ENCODE measurements around the gene RBM44.
A peak's percentile ranks its signal among the peaks of the same experiment; 100 is the strongest.

The RBM44 gene

GRCh38 chr2:237870754-237871651, 72.4 kb downstream of the RBM44 start:
- TF ChIP-seq, protein P1, sequence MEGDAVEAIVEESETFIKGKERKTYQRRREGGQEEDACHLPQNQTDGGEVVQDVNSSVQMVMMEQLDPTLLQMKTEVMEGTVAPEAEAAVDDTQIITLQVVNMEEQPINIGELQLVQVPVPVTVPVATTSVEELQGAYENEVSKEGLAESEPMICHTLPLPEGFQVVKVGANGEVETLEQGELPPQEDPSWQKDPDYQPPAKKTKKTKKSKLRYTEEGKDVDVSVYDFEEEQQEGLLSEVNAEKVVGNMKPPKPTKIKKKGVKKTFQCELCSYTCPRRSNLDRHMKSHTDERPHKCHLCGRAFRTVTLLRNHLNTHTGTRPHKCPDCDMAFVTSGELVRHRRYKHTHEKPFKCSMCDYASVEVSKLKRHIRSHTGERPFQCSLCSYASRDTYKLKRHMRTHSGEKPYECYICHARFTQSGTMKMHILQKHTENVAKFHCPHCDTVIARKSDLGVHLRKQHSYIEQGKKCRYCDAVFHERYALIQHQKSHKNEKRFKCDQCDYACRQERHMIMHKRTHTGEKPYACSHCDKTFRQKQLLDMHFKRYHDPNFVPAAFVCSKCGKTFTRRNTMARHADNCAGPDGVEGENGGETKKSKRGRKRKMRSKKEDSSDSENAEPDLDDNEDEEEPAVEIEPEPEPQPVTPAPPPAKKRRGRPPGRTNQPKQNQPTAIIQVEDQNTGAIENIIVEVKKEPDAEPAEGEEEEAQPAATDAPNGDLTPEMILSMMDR (conservative IDR thresholded peaks at IDR 0.05; ENCODE audit: low read length), result no peak
- H3K4me3 ChIP-seq (ENCODE audit: low read length), result no peak overlapping the region
- no peak for DNase-seq (ENCODE audit: low read depth)

DNA sequence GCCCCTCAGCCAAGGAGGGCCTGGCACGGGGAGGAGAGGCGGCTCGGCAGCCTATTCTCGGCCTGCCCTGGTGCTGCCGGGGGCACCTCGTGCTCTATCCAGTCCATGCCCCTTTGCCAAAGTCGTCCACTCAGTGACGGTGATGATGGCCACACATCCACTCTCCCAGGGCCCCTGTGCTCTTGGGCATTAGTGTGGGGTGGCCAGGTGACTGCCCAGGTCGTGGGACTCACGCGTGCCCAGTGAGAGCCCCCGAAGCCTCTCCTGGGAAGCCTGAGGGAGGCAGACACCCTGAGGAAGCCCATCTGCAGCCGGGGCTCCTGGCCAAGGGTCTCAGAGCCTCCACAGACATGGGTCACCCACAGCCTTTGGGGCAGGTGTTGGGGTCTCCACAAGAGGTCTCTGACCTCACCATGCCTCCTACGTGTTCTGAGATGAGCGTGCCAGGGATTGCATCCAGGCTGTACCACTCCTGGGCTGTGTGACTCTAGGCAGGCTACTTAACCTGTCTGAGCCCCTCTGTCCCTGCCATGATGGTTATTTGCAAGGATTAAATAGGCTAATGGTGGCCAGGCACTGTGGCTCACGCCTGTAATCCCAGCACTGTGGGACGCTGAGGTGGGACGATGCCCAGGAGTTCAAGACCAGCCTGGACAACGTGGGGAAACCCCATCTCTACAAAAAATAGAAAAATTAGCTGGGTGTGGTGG, 73.8 kb downstream of the RBM44 start:
- DNase-seq (ENCODE audit: low read depth), result no peak
- TF ChIP-seq, protein P1 (conservative IDR thresholded peaks at IDR 0.05; ENCODE audit: low read length), result no peak
- no peak overlapping the region for H3K4me3 ChIP-seq (ENCODE audit: low read length)

DNA sequence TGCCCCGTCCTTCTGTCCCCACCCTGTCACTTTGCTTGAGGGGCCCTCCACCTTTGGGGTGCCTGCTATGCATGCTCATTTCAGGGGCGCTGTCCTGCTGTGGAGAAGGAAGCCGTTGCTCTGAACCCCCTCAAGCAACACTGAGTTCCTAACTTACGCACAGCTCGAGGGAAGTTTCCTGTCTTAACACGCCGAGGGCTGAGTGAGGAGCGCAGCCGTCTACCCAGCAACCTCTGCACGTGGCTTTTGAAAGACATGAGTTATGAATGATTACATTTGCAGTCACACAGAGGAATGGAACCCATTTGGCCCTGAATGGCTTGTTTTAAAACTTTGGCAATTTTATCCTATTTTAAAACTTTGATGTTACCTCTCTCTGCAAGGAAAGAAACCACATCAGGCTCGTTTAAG, 74.8 kb downstream of the RBM44 start:
- TF ChIP-seq, protein P1 (conservative IDR thresholded peaks at IDR 0.05; ENCODE audit: low read length), result no peak
- peak; percentile 34 for DNase-seq (ENCODE audit: low read depth)
- no peak overlapping the region for H3K4me3 ChIP-seq (ENCODE audit: low read length)

DNA sequence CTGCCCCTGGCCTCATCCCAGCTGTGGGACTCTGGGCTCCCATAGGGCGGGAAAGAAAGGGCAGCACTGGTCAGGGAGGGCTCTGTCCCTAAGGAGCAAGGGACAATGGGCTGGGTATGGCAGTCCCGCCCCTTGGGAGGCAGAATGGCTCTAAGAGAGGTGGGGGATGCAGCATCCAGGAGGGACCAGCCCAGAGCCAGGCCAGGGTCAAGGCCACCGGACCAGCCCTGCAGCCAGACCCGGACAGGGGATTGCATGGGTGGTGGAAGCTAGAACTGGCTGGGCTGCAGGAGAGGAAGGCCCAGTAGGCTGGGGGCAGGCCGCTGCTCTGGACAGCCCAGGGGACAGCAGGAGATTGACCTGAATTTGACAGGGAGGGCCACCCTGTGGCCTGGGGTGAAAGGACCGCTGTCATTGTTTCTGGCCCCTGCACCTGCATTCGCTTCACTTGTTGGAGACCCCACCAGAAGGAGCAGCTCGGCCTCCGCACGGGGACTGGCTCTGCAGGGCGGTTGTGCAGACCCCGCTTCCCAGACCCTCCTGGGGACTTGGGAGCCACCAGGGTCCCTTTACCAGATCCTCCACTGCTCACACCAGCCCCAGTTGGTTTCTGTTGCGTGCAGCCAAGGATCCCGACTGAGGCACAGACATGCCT, 75.4 kb downstream of the RBM44 start:
- TF ChIP-seq, protein P1 (conservative IDR thresholded peaks at IDR 0.05; ENCODE audit: low read length), result no peak
- no peak overlapping the region for H3K4me3 ChIP-seq (ENCODE audit: low read length)

DNA sequence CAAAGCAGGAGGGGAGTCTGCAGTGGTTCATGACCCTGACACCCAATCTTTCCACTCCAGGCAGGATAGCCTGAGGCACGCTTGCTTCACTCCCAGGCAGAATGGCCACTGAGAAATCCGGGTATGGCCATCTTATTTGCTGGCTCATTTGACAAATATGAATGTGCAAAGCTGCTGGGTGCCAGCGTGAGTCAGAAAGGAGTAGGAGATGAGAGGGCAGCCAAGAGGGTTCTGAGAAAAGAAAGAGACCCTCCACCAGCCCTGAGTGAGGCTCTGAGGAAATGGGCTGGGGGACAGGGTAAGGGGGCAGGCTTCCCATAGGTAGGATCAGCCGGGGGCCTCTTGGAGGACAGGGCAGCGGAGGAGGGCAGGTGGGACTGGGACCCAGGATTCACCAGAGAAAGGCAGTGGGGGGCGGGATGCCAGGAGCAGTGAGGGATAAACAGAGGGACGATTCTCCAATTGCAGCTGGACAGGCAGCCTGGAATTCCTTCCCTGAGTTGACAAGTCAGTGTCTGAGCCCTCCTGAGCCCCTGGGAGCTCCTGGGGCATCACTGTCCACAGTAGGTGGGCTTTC, 76.1 kb downstream of the RBM44 start:
- H3K4me3 ChIP-seq (ENCODE audit: low read length), result no peak overlapping the region
- DNase-seq (ENCODE audit: low read depth), result peak; percentile 68

More for the DNA sequence above, 75.4 kb downstream of the RBM44 start:
- no peak for DNase-seq (ENCODE audit: low read depth)

GRCh38 chr2:237875256-237876060, 76.9 kb downstream of the RBM44 start:
- H3K4me3 ChIP-seq (ENCODE audit: low read length), result no peak overlapping the region
- no peak for DNase-seq (ENCODE audit: low read depth)
- TF ChIP-seq, protein P1 (conservative IDR thresholded peaks at IDR 0.05; ENCODE audit: low read length), result no peak

More for the DNA sequence above, 76.1 kb downstream of the RBM44 start:
- TF ChIP-seq, protein P1 (conservative IDR thresholded peaks at IDR 0.05; ENCODE audit: low read length), result no peak
